Loucy (cell line): ENCODE results near the gene IGSF6.

ENCODE experiments used
- H2AFZ ChIP-seq: fragments of 200-600 bp; sonication (generic); 2 replicates; pipeline ENCODE4 v1.6.0; 2016; ENCODE audit warnings: antibody characterized with exemption, mild to moderate bottlenecking, low read length, moderate library complexity
- H3F3A ChIP-seq: fragments of 200-600 bp; 2 replicates; pipeline ENCODE4 v1.6.0; 2016; ENCODE audit warnings: antibody characterized with exemption, low read depth, mild to moderate bottlenecking
- H3K27me3 ChIP-seq: fragments of 200-600 bp; sonication (generic); 2 replicates; pipeline ENCODE4 v1.6.1; 2014; ENCODE audit warnings: low read length, mild to moderate bottlenecking; ENCODE audit not compliant: insufficient read depth, poor library complexity, severe bottlenecking
- H3K36me3 ChIP-seq: fragments of 200-600 bp; sonication (generic); 2 replicates; pipeline ENCODE4 v1.6.1; 2016; ENCODE audit warnings: low read length; ENCODE audit not compliant: insufficient read depth
- H3K4me1 ChIP-seq: fragments of 200-600 bp; sonication (generic); 2 replicates; pipeline ENCODE4 v1.5.1; 2014; ENCODE audit warnings: low read length, mild to moderate bottlenecking; ENCODE audit not compliant: insufficient read depth, poor library complexity, severe bottlenecking
- H3K4me2 ChIP-seq: fragments of 200-600 bp; sonication (generic); 2 replicates; pipeline ENCODE4 v1.6.0; 2014; ENCODE audit warnings: antibody characterized with exemption, low read length, low read depth, mild to moderate bottlenecking; ENCODE audit not compliant: poor library complexity, severe bottlenecking
- H3K4me3 ChIP-seq: fragments of 200-600 bp; sonication (generic); 2 replicates; pipeline ENCODE4 v1.5.1; 2014; ENCODE audit warnings: low read length, mild to moderate bottlenecking, mixed read lengths; ENCODE audit not compliant: poor library complexity, severe bottlenecking
- H3K79me2 ChIP-seq: fragments of 200-600 bp; sonication (generic); 2 replicates; pipeline ENCODE4 v1.6.1; 2014; ENCODE audit warnings: low read length; ENCODE audit not compliant: insufficient read depth
- H3K9ac ChIP-seq: fragments of 200-600 bp; sonication (generic); 2 replicates; pipeline ENCODE4 v1.6.0; 2014; ENCODE audit warnings: mild to moderate bottlenecking, low read depth, low read length, moderate library complexity; ENCODE audit not compliant: poor library complexity, severe bottlenecking
- H3K9me2 ChIP-seq: fragments of 200-600 bp; sonication (generic); replicated peaks from 2 replicates; pipeline ENCODE4 v1.6.1; 2016; ENCODE audit warnings: low read depth, low read length, mixed read lengths
- H3K9me3 ChIP-seq: fragments of 200-600 bp; sonication (generic); 2 replicates; pipeline ENCODE4 v1.6.1; 2014; ENCODE audit warnings: mild to moderate bottlenecking, antibody characterized with exemption, low read length, low read depth; ENCODE audit not compliant: insufficient read depth
- H4K20me1 ChIP-seq: fragments of 200-600 bp; sonication (generic); 2 replicates; pipeline ENCODE4 v1.6.0; 2014; ENCODE audit warnings: antibody characterized with exemption, low read length, mild to moderate bottlenecking; ENCODE audit not compliant: insufficient read depth, poor library complexity, severe bottlenecking
- CTCF ChIP-seq: fragments of 200-600 bp; sonication (generic); conservative IDR thresholded peaks from 2 replicates; pipeline ENCODE4 v1.5.1; 2014; ENCODE audit warnings: mild to moderate bottlenecking, antibody characterized with exemption, low read length
- EZH2phosphoT487 ChIP-seq: fragments of 200-600 bp; IDR thresholded peaks from 2 replicates; pipeline ENCODE4 v1.6.1; 2018; ENCODE audit warnings: antibody characterized with exemption, mild to moderate bottlenecking, moderate library complexity, borderline replicate concordance

The IGSF6 gene

DNA sequence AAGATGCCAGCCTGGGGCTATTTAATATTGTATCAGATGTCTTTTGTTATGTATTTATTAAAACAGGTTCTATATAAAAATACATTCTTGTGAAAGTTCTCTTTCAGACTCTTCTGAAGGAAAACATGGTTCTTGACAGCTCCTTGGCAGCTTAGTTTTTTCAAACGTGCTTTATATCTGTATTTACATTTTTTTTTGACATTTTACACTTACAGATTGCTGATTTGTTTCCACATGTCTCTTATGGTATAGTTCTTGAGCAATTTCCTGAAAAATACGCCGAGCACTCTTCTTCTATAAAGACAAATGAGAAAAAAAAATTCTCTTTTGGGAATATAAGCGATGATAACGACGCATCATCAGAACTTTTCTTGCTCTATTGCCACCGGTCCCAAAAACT is 9.5 kb downstream of the IGSF6 start:
- Histone ChIP-seq H3K36me3 (no peaks in the 10 kb centered on the region), H3K4me3 (no peak overlapping the region), H3K79me2 (peaks cover 45% of the 10 kb centered on the region), H3K4me2 (no peak overlapping the region), H3K9me2 (no peaks in the 10 kb centered on the region), H3F3A (peaks cover 21% of the 10 kb centered on the region), H3K27me3 (no peaks in the 10 kb centered on the region), H3K9ac (no peak overlapping the region), H2AFZ (no peak overlapping the region), H4K20me1 (peaks cover 10% of the 10 kb centered on the region), H3K9me3 (no peaks in the 10 kb centered on the region), H3K4me1 (peaks cover 38% of the 10 kb centered on the region)
- TF ChIP-seq CTCF (no peak), EZH2phosphoT487 (no peak)

DNA sequence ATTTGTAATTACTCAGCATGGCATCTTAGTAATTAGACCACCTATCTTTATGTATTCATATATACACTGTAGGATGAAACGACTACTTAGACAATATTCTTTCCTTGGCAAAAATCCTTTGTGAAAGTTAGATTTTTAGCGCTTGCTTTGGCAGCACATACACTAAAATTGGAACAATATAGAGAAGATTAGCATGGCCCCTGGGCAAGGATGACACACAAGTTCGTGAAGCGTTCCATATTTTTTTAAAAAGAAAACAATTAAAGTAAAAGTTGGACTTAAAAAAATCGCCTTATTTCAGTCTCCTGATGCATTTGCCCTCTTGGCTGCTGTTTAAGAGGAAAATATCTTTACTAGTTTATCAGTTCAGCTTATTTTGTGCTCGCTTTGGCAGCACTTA is 10.5 kb downstream of the IGSF6 start:
- Histone ChIP-seq H3K36me3 (no peaks in the 10 kb centered on the region), H3K79me2 (peaks cover 45% of the 10 kb centered on the region), H3F3A (peaks cover 14% of the 10 kb centered on the region), H3K27me3 (no peaks in the 10 kb centered on the region), H3K4me1 (peaks cover 32% of the 10 kb centered on the region), H3K9me3 (no peaks in the 10 kb centered on the region), H3K9ac (no peak overlapping the region), H2AFZ (no peak overlapping the region), H3K9me2 (no peaks in the 10 kb centered on the region), H3K4me3 (no peak overlapping the region), H4K20me1 (peaks cover 8% of the 10 kb centered on the region), H3K4me2 (no peak overlapping the region)
- TF ChIP-seq CTCF (no peak), EZH2phosphoT487 (no peak)

- Histone ChIP-seq H3K36me3 (peaks cover under 1% of the 10 kb centered on the region; the same call in 1 of the 2 replicates), H3K9me2 (no peaks in the 10 kb centered on the region), H3K27me3 (no peaks in the 10 kb centered on the region), H4K20me1 (peaks cover 8% of the 10 kb centered on the region), H2AFZ (no peak overlapping the region), H3K9ac (no peak overlapping the region), H3K4me2 (no peak overlapping the region), H3K4me3 (no peak overlapping the region), H3K4me1 (peaks cover 8% of the 10 kb centered on the region), H3K79me2 (peaks cover 26% of the 10 kb centered on the region), H3K9me3 (no peaks in the 10 kb centered on the region), H3F3A (no peaks in the 10 kb centered on the region; the same call in 1 of the 2 replicates)
- TF ChIP-seq EZH2phosphoT487 (no peak), CTCF (no peak)
These were observed 12.9 kb downstream of the IGSF6 start for GRCh38 chr16:21639493-21639892.
